OCI-M1 (cell line): ENCODE measurements around the gene MTARC2.

Experiments used
- DNase-seq: peaks from one replicate; lab custom pipeline; 2025; lab: John Stamatoyannopoulos, UW

MTARC2 gene

DNA sequence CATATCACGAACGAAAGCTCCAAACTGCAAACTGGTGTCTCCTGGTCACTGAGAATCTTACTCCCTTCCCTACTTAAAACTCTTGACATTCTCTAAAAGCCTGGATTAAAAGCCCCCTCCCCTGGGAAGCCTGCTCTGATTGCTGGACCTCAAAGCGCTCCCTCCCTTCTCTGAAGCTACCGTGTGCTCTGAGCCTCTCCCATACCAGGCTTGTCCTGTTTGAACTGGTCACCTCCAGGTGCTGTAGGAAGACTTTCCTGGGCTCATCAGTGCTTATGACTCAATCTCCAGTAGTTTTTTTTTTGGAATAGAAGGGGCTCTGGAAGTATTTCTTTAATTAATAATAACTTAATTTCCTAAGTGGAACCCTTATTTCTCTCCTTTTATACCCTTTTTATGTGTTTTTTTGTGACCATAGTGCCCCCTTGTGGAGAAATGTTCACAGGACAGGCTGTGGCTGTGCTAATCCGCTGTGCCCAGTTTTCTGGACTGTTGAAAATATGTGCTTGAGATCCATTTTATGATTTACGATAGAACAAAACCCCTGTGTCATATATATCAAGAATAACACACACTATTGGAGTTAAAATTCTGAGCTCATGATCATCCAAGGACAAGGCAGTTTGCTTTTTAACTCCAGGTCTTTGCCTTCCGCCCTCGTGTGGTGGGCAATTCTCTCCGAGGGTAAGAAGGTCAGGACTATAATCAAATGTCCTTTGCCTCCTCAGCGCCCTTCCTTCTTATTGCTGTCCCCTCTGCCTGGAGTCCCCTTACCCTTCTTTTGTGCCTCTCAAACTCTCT lies 55.5 kb downstream of the MTARC2 start:
- DNase-seq, result peak; percentile 69

DNA sequence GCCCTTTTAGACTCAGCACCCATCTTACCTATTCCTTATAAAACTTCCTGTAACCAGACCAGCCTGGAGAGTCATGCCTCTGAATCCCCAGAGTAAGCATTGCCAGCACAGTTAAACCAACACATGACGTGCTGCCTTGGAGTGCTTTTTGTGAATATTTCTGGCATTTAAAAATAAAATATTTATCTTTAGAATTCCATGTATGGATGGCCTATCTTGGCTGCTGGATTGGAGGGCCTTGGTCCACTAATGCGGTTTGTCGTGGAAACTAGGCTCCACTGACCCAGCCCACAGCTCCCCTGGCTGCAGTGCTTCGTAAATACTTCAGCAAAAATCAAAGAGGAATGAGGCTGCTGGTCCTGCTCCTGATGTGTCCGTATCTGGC lies 56.1 kb downstream of the MTARC2 start:
- DNase-seq, result no peak

DNA sequence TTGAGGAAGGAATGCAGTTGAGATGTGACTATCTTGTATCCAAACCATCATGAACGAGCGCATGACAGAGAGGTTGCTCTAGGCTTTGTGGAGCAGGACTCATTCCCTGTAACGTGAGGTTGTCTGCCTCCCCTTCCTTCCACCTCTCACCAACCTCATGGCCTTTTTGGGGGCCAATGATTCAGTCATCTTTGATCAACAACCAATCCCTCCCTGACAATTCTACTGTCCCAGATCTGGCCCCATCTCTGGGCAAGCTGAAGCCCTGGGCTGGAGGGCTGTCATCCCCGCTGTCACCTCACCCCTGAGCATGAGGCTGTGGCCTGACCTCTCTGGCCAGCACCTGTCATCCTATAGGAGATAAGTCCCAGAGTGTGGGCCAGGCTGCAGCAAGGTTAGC lies 58.3 kb downstream of the MTARC2 start:
- DNase-seq, result no peak

DNA sequence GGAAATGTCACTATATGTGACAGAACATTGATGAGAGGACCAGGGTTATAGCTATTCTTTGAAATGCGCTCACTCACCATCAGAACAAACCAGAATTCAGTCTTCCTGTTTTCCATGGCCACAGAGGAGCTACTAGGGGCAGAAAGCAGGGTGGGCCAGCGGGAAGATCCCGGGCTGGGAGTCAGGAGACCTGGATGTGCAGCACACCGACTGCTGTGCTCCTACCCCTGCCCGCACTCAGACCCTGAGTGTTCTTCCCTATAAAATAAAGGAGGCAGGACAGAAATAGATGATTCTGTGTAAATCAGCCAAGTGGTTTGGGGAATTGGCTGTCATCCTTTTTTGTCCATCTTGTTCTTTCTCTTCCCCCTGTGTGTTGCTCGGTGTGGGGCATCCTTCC lies 59.6 kb downstream of the MTARC2 start:
- no peak for DNase-seq

DNA sequence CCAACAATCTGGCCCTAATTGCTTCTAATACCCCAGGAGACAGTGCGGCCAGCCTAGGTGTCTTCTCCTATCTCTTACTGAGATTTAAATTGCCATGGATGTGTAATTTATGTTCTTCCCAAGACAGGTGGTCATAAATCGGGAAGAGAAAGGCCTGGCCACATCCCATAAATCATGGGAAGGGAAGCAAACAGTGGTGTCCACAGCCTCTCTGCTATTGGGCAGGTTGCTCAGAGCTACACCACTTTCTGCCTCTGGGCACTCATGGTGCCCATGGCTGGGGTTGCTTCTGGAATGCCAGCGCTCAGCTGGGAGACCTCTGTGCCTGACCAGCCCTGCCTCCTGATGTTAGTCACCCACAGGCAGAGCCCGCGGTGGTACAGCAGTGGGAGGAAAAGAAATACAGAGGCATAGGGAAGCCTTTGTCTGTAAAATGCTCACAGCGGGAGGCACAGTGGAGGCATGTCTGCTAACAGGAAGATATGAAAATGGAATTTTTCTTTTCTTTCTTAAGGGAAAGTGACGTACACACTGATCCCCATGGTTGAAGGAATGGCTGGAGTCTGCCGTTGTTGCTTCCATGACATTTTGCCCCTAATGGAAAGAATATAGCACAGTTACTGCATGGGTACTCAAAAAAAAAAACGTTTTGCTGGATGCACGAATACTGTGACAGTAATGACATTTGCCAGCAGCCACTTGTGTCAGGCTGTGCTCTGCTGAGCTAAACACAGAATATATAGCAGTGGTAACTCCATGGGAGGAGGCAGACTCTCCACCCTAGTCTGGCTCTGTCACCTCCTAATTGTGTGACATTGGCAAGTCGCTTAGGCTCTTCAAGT lies 60.4 kb downstream of the MTARC2 start:
- DNase-seq, result no peak

DNA sequence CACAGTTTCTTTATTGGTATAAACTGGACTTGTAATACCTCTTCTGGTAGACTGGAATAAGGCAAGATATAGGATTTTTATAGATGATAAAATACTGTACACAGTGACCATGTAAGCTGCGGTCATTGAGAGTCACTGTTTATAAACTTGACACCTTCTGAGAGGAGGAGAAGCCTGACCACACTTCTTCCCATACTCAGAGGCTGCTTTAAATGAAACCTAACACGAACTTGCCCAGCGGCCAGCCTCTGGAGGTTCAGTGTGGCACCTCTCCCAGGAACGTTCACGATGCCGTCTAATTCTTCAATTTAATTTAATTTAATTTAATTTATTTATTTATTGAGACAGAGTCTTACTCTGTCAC lies 61.0 kb downstream of the MTARC2 start:
- no peak for DNase-seq

DNA sequence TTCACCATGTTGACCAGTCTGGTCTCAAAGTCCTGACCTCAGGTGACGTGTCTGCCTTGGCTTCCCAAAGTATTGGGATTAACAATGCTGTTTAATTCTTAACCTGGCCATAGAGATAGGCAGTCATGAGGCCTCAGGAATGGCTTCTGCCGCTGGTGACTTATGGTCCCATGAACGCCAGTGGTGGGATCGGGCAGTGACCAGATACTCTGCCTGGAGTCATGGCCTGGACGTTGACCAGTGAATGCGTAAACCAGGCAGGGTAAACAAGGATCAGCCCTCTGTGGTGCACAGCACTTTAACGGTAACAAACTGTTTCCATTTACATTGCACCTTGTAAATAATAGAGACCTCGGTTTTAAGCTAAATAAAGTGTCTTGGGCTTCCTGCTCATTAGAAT lies 61.6 kb downstream of the MTARC2 start:
- no peak for DNase-seq

DNA sequence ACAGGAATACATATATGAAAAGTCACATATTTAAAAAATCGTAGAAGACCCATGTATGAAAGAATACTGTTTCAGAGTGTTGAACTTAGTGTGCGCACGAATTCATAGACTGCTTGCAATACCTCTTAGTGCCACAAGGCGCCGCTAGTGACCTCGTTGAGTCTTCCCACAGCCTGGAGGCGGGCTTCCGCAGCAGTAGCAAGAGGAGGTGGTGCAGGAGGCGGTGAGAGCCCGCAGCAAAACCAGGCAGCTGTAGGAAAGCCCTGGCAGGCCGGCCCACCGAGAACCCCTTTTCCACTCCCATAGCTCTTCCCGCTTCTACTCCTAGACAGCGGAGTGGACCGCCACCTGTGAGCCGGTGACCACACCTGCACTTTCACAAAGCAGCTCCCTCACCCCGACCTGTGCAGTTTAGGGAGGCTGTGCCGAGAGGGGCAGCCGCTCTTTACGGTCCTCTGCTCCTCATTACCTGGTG lies 62.1 kb downstream of the MTARC2 start:
- peak; percentile 85 for DNase-seq

DNA sequence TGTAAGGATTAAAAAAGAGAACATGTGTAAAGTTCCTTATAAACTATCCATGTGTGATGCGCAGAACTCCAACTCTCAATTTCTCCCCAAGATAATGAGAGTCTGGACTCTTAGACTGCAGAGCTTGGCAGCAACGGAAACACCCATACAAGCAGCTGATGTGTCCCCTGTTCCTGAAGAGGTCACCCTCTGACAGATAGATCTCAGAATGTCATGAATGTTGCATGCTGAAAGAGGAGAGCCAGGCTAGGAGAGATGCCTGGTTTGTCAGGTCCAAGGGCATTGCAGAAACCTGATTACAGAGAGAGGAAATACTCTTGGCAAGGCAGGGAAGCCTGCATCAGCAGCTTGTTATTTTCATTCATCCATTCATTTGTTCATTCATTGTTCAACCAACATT lies 62.8 kb downstream of the MTARC2 start:
- no peak for DNase-seq

DNA sequence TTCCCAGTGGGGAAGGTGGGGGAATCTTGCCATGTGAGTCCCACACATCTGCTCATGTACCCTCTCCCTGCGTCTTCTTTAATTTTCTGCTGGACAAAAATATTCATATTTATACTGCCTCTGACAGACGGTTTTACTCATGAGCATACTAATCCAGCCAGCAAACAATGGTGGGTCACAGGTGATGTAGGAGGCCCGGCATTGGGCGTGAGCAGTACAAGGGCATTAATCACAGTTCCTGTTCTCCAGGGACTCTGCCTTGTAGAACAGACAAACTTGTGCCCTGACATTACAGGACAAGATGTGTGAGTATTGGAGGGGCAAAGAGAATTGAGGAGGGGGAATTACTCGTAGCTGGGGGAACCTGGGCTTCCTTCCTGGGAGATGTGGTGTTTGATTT lies 63.6 kb downstream of the MTARC2 start:
- no peak for DNase-seq

DNA sequence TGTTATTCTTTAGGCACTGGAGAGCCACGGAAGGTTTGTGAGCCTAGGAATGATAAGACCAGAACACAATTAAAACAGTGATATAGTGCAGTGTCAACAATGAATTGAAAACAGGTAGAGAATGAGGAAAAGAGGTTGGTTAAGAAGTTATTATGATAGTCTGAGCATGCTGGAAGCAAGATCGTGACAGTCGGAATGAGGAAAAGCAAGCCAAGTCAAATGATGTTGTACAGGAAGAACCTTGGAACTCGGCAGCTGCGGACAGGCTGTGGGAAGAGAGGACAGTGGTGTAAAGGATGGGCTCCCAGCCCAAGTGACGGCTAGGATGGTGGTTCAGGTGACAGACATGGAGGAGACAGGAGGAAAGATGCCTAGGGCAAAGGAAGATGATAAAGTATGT lies 64.2 kb downstream of the MTARC2 start:
- no peak for DNase-seq

DNA sequence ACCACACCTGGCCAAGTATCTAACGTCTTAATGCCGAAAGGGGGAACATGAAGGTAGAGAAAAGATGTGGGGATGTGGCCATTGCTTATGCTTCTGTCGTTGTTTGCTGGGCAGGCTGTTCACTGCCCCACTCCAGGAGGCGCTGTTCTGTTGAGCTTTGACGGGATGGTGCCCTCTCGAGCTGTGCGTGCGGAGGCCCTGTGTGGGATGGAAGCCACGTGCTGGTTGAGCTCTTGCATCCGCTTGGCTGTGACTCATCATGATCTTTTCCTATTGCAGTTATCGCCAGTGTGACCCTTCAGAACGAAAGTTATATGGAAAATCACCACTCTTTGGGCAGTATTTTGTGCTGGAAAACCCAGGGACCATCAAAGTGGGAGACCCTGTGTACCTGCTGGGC lies 64.9 kb downstream of the MTARC2 start:
- DNase-seq, result no peak

DNA sequence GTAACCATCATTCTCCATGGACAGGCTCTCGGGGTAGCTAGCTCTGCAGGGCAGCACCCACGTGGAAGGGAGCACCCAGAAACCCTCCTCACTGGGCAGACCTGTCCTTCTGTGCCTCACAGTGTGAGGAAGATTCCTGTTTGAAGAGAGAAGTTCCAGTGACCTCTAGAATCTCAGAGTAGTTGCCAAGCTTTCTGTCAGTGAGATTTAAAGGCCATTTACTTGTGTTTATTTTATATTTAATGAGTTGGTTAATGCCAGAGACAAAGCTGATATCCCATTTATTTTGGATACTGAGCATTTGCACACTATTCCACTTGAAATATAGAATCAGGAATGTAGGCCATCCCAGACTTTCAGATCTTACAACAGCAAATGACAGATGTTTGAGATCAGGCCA lies 67.3 kb downstream of the MTARC2 start:
- DNase-seq, result no peak

DNA sequence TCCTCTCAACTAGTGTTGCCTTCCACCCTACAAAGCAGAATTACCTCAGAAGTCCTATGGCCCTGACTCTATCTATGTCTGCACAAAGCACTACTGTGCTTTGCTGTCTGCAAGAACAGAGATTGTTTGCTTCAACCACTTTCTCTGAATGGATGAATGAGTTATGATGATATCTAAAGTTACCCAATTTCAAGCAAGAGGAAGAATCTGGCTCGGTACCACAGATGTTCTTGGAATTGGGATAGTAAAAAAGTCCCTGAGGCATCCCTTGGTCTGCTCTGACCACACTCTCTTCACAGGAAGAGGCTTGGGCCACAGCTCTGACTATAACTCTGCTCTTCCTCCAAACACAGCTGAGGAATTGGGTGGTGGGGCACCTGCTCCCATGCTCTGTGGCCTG lies 69.8 kb downstream of the MTARC2 start:
- no peak for DNase-seq

DNA sequence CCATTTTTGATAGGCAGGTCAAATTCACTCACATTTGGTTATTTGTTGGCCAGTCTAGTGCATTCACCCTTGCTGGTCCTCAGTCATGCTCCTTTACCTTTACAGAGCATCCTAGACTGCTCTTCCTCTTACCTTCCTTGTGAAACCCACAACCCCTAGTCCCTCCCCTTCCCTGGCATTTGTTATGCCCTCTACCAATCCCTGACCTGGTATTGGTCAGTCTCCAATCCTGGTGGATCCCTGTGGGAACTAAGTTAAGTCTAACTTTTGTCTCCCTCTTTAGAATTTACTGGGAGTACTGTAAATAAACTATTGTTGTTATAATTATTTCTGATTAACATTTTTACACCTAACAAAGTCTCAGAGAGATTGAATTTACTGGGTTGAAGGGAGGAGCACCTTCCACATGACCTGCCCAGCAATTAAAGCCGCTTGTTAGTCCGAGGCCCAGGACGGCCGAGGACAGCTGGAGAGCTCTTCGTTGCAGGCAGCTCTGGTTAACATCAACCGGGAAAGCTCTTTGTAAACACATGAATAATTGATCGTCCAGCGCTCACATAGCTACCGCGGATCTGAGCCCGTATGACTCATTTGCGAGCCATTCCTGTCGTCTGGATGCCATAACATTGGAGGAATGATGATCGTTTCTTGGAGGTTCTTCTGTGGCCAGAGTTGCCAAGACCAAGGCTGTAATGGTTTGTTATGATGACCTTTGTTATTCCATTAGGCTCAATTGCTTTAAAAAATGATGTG lies 70.5 kb downstream of the MTARC2 start:
- DNase-seq, result no peak

DNA sequence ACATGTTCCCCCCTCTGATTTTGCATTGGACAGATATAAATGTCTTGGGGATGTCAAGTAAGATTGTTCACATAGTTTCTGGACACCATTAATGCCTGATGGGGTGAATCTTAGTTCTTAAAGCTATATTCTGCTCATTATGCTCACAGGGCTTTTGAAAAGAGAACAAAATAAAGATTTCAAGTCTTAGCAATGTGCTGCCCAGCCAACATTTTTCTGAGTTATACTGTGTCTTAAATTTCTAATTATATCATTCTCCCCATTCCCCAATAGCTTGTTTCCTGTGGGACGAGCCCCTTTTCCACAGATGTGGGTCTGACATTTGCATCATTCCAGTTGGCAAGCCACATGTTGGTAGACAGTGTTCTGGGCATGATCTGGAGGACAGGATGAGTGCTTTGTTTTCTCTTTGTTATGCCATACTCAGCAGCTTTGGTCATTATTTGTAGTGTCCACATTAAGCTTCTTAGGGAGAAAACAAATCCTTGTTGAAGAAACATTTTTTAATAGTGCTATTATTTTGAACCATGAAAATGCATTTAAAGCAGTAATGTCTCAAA lies 71.4 kb downstream of the MTARC2 start:
- no peak for DNase-seq

DNA sequence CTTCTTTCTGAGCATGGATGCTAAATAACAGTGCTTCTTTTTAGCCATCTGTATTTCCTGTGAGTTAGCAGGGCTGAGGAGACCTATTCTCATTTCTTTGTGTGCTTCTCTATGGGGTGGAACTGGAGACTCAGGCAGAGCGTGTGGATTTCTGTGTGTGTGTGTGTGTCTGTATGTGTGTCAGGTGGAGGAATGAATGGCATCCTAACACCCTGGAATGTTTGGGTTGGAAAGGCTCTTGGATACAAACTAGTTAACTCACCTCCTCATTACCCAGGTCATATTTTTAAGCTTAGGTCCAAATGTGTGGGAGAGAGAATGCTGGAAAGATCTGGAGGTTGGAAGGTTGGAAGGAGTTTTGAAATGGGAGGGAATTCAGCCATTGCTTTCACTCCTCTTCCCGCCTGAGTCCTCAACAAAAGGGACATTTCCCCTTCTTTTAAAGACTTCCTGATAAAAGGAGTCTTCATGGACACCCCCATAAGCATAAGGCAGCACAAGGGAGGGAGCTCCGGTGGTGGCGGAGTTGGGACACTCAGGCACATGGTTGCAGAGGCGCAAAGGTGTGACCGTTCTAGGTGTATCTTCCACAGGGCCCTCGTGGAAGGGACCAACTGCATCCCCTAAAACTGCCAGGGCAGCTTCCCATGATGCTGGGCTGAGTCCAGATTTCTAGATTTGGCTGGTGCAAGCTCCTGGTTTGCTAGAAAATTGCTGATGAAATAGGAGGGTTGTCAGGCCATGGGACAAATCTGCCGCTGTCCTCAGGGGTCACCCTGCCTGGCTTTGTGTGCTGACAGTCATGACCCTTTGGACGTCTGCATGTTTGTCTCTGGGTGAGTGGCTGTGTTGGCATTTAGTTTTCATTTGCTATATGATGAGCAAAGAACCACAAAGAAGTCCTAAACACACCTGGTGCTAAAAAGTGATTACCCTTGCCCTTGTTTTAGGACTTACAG lies 76.2 kb downstream of the MTARC2 start:
- DNase-seq, result no peak

DNA sequence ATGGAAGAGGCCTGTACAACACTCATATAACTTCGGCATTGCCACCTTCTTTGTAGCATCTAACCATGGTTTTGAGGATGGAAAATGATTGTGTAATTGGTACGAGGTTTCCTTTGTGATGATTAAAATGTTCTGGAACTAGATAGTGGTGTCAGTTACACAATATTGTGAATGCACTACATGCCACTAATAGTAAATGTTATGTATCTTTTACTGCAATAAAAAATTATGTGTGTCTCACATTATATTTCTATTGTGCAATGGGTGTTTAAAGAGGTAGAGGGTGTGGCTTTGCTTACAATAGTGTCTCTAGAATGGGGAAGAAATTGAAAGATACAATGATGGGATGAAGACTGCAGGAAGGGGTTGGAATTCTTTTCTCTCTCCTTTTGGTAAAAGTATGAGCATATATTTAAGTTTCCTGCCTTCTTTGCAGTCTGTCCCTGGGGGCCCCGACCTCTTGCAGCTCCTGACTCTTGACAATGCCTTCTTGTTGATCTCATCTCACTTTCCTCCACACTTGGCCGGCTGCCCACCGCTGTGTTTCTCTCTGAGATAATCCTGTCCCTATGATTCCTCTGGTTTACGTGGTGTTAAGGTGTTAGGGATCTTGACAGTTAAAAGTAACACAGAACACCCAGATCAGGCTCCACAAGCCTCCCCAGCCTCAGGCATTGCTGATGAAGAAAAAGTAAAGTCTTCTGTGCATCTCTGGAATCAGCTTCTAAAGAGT lies 77.9 kb downstream of the MTARC2 start:
- DNase-seq, result peak; percentile 21

DNA sequence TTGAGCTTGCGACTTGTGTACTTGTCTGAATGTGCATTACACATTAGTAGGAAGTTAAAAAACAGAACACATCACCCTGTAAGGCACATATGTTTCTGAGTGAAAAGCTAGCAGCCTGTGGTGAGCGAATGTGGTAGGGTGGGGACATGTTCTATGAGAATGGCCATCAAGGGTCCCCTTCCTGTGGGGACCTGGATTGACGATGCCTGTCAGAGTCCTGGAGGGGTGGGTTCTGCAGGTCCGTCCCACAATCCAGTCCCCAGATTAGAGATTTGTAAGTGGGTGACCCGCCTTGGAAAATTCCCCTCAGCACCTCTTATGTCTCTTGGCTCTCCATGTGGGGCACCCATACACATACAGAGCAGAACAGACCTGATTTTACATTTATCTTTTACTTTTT lies 78.6 kb downstream of the MTARC2 start:
- no peak for DNase-seq

DNA sequence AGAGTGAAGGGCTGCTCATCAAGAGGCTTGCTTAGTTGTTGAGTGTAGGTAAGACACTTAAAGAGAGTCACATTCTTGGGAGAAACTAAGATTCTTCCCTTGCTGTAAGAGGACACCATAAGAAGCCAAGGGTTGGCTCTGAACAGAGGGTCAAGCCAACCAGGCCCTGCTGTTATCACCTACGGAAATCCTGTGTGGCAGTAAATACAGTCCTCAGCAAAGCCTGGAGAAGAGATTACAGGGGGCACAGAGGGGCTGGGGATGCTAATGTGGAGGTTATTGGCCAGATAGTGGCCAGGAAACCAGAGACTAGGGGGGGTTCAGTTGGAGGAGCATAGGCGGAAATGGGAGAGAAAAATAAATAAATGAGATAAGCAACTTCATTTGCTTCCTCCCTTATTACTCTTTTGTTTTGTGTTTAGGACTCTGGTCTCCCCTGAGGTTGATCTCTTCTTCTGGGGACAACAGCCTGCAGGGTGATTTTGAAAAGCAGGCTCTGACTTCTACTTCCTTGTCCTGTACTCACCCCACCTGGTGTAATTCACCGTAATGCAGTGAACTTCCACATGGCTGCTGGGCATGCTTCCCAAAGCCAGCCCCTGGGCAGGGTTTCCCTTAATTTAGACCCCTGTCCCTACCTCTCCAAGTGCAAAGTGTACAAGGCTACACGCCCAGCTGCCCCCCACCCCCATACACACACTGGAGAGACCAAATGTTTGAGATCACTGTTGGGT lies 79.5 kb downstream of the MTARC2 start:
- no peak for DNase-seq
